HG02642 (cell line): ENCODE measurements around the gene HIBADH.
"Not testable (repeated sequence)": the region's sequence is repeated elsewhere in the genome, so short reads cannot be mapped to it uniquely, and the experiment has no call there.

Experiments
- ATAC-seq: cut with Tn5 transposase; IDR thresholded peaks from one replicate; pipeline ENCODE4 v1.9.1; 2021; ENCODE audit warnings: mild to moderate bottlenecking; ENCODE audit not compliant: unreplicated experiment, poor library complexity

The HIBADH gene

DNA sequence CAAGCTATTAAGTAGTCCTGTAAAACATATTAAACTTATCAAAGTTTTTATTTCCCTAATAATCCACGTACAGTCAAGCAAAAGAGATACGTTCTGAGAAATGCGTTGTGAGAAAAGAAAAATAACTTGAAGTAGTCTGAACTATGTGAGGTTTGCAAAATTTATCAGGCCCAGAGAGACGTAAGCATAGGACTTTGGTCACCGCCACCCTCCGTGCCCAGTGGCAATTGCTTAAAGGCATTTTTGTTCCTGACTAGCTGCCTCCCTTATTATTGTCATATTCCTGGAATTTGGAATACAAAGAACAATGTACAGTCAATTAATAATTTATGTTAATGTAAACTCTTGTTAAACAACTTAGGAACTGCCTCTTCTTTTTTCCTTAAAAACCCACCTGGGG, 22.8 kb downstream of the HIBADH start:
- no peak for ATAC-seq

DNA sequence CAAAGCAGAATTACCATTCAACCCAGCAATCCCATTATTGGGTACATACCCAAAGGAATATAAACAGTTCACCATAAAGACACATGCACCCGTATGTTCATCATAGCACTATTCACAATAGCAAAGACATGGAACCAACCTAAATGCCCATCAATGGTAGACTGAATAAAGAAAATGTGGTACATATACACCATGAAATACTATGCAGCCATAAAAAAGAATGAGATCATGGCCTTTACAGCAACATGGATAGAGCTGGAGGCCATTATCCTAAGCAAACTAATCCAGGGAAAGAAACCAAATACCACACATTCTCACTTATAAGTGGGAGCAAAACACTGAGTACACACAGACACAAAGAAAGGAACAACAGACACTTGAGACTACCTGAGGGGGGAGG, 23.6 kb downstream of the HIBADH start:
- not testable (repeated sequence) for ATAC-seq

DNA sequence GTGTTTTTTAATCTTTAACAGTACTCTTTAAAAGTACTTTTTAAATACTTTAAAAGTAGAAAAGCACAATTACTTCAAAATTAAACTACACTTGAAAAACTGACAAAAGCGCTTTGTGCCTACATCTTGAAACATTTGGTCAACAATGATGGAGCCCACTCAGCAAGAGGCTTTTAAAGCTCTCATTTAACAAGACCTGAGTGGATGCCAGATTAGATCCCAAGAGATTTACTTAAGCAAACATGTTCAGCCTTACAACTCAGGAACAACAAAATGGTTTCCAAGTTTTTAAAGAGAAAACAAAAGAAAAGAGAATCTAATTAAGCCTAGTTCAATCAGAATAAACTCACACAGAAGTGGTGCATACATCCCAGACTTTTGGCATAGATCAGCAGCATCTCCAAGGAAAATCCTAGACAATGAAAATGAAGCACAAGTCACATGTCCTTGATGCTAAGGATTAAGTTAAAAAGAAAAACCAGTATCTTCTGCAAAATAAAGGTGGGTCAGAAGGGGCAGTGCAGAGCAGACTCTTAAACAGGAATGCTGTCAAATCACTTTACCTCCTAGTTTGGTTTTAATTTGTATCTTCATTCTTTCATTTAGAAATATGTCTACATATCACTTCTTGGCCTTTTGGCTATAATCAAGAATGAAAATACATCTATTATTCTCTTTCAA, 26.2 kb downstream of the HIBADH start:
- no peak for ATAC-seq

DNA sequence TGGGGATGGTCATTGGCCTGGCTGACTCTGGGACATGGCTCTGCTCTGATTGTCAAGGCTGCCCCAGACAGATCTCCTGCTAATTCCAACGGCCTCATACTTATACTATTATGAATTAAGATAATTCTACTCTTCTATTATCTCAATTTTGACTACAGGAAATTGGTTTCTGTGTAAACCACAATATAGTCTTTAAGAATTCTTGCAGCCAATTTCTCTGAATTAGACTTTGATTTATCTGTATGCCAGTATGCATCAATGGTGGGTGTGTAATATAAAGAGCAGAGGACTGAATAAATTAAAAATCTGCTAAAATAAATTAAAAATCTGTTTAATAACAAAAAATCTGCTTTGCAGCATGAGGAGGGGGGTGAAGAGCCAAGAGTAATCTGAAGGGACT, 27.0 kb downstream of the HIBADH start:
- ATAC-seq = no peak

DNA sequence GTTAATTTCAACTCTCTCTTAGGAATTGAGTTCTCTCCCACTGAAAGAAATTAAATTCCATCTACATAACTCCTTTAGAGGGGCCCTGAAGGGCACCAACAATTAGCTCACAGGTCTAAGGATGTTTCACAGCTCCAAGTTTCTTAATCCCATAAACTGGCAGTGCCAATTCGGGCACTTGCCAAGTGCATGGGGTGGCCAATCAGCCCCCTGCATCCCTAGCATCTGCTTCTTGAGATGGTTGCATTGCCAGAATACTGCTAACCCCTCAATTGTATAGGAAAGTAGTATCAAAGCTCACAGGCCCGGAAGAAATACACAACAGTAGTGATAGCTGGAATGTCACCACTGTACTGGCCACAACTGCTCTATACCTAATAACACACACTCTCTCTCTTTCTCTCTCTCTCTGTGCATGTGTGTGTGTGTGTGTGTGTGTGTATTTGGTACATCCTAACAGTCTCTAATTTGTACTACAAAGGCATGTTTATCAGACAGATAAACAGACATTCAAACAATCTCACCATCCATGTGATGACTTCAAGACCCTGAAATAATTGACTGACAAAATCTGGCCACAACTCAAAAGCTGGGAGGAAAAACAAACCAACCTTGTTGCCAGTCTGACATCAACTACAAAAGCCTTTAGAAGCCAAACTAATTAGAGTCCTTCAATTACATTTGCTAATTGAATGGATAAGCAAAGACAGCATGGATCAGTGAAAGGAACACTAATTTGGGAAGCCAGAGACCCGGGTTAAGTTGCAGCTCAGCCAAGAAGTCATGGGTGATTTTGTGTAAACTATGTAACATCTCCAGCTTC, 27.8 kb downstream of the HIBADH start:
- no peak for ATAC-seq

DNA sequence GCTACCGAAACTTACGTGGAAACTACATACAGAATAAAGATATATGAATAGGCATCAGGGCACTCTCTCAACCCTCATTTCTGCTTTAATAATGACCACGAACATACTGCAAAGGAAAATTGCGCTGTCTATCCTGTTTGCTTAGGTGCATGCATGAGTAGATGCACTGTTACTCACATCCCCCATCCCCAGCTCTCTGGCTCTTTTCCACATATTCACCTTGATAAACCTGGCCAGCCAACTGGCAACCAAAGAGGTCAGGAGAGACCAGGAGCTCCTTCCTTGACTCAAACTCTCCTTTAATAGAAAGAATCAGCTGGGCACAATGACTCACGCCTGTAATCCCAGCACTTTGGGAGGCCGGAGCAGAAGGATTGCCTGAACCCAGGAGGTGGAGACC, 29.6 kb downstream of the HIBADH start:
- ATAC-seq = no peak

DNA sequence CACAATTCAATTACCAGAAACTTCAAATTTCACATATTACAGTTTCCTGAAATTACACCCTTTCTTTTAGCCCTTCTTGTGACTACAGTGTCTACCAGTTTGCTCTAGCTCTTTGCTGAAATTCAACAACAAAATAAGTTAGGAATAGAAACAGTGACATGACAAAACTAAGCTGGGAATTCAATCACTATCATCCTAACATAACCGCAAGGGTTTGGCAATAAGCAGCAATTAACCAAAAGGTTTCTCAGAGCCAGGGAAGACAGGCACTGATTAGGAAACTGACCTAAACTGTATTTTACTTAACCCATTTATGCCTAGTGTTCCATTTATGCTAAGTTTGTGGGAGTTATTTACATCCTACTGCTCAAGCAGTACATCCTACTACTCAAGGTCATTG, 31.3 kb downstream of the HIBADH start:
- ATAC-seq = no peak

DNA sequence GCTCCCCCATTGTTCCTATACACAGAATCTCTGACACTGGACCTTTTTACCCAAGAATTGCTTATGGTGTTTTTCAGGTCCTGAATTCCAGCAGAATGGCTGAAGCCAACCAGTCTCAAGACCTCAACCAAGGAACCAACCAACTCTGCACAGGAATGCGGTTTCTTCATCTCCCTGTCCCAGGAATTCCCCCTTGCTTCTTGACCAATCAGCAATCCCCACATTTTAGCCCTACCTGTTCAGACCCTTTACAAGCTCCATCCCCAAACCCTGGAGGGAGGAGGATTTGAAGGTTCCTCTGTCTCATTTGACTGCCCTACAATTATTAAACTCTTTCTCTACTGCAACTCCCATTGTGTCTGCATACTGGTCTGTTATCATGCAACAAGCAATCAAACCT, 35.5 kb downstream of the HIBADH start:
- ATAC-seq = no peak

DNA sequence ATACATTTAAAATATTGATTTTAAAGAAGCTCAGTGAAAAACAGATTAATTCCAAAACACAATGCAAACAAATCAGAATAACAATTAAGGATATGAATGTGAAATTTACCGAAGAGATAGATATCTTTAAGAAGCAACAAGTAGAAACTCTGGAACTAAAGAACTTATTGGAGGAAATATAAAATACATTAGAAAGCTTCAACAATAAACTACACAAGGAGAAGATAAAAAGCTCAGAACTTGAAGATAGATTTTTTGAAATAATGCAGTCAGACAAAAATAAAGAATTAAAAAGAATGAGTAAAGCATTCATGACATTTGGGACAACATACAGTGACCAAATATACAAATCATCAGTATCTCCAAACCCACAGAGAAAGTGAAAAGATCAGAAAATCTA, 43.2 kb downstream of the HIBADH start:
- no peak for ATAC-seq

DNA sequence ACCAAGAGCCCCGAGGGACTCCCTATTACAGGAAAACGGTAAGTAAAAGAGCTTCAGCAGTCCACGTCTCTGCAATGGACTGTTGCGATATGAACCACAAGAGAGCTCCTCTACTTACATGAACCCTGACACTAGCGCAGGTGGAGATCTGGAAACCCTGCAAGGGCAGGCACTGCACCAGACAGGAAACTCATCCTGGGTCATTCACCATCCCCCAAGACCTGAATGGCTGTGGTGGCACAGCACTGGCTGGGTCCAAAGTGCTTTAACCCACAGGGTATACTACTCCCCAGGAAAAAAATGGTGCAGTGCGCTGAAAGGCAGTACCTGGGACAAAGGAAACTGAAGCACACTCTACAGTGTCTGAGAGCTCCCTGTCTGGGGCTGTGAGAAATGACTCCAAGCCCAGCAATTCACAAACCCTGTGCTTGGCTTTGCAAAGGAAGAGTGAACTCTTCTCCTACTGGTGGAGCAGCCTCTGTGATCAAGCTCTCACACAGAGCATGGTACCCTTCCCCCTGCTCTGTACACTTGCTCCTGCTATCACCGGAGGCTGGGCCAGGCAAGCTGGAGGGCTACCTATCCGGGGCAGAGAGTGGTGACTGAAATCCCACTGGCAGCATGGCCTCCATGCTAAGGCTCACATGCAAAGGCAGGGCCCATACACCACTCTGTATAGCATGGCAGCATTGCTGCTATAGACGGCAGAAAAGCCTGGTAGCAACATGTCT, 44.9 kb downstream of the HIBADH start:
- ATAC-seq = no peak

DNA sequence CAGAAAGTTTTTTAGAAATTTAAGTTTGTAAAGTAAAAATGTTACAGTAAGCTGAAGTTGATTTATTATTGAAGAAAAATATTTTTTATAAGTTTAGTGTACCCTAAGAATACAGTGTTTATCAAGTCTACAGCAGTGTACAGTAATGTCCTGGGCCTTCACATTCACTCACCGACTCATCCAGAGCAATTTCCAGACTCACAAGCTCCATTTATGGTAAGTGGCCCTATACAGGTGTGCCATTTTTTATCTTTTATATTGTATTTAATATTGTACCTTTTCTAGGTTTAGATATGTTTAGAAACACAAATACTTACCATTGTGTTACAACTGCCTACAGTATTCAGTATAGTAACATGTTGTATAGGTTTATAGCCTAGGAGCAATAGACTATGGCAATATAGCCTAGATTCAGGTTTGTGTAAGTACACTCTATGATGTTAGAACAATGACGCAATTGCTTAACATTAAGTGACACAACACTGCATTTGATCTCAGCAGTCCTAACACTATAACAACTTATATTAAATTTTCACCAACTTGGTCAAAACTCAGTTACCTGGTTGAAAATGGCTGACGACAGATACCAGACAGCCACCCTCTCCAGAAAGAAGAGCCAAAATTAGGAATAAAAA, 45.7 kb downstream of the HIBADH start:
- ATAC-seq = no peak

DNA sequence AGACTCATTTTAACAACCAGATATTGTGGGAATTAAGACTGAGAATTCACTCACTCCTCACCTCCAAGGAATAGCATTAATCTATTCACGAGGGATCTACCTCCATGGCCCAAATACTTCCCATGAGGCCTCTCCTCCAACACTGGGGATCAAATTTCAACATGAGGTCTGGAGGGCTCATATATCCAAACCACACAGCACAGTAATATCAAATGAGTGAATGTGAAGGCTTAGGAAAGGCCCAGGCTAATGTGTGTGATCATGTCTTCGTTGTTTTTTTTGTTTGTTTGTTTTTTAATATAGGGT, 46.5 kb downstream of the HIBADH start:
- ATAC-seq = no peak

DNA sequence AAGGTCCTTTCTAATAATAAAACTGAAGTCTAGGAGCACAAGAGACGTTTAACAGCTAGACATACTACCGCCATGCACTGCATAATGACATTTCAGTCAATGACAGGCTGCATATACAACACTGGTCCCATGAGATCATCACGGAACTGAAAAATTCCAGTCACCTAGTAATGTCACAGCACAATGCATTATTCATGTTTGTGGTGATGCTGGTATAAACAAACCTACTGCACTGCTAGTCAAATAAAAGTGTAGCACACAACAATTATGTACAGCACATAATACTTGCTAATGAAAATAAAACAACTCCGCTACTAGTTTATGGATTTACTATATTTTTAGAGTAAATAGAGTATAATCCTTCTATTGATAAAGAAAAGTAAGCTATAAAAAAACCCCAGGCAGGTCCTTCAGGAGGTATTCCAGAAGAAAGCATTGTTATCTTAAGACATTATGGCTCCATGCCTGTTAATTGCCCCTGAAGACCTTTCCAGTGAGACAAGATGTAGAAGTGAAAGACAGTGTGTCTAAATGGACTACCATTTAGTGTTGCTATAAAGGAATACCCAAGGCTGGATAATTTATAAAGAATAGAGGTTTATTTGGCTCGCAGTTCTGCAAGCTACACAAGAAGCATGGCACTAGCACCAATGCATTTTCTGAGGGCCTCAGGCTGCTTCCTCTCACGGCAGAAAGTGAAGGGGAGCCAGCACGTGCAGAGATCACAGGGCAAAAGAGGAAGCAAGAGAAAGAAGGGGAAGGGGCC, 47.1 kb downstream of the HIBADH start:
- no peak for ATAC-seq

DNA sequence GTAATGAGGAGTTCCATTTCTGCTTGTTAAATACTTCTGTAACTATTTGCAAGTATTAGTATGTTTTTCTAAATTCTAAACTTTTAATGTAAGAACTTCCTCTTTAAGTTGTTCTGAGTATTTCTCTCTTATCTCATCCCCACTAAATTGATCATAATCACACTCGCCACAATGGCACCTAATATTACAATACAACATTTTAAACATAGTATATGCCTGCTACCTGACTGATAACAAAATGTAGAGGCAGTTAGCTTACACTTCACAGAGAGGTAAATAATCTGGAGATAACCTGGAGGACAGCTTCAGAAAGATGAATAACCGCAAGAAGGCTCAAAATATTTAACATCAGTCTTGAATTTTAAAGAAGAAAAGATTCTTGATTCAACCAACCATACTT, 48.6 kb downstream of the HIBADH start:
- ATAC-seq = no peak

DNA sequence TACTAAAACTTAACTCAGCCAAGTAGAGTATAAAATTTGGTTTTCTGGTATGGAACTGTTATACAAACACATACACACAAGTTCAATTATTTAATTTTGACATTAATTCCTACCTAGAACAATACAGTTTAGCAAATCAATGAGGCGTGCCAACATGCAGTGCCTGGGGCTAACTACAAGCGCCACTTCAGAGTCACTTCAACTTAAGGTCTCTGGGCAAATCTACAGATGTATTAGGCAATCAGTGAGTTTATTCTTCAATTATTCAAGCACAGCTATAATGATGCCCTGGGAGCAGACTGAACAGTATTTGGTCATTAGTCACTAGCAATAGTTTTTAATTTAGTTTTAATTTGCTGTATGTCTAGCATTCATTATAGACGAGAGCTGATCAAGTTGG, 51.6 kb downstream of the HIBADH start:
- no peak for ATAC-seq

DNA sequence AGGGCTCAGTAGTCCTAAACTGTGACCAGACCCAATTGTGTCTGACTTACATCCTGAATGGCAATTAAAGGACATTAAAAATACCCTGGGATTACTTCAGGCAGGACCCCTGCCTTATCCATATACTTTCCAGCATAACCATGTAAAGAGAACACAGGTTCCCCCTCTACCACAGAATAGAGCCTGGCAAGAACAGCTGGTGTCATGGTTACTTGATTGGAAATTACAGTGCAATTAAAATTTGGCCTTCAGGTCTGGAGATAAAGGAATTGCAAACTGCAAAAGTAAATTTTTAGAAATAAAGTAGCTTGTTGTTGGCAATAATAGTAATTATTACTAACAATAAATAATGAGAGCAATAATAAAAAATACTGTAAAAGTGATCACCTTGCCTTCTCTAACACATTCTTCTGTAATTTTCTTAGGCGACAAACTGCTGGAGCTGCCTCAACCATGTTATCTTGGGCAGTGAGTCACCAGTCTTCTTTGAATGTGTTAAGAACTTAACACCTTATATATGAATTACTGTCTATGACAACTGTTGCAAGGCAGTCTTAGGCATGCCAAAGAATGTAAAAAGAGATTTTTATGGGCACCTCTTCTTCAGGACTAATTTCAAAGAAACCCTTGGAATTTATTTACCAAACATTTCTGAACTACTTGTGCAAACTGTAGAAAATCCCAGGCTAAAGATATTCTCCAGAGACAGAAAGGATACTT, 53.7 kb downstream of the HIBADH start:
- ATAC-seq = no peak

DNA sequence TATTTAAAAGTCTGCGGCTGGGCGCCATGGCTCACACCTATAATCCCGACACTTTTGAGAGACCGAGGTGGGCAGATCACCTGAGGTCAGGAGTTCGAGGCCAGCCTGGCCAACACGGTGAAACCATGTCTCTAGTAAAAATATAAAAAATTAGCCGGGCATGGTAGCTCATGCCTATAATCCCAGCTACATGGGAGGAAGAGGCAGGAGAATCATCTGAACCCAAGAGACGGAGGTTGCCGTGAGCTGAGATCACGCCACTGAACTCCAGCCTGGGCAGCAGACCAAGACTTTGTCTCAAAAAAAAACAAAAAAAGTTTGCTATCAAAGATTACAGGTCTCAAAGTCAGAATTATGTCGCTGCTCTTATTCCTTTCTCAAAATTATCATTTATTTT, 55.5 kb downstream of the HIBADH start:
- no peak for ATAC-seq

DNA sequence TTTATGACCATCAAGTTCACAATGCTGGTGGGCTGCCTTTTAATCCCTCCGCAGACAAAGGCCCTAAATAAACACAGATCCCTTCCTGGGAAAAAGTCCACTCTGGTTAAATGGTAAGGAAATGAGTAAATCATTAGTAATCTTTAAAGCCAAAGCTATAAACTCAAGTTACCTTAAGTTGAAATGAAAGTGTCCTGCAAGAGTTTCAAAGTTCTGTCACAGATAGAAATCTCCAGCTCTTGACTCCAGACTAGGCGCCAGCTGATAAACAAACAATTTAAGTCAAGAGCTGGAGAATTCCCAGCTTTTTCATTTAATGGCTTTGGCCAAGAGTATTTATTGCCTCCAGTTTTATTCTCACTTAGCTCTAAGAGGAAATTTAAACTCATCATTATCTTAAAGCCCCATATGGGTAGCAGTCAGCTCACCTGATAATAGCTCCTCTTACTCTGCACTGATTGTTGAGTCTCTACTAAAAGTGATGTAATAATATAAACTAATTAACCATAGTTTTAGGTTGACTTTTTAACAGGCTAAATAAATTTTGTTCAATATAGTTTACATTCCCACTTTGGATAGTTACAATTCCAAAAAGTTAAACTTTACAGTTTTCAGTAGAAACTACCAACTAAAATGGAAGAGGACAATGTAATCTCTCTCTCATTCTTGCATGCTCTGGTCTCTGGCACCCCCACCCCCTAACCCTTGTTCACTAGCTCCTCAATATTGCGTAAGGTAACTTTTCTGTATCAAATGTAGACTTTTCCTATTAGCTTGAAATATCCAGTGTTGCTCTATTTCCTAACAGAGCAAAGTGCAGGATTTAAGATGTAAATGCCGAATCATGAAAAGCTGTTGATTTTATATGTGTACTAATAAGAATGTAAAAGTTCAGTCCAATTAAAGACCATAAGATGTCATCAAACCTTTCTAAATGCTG, 56.1 kb downstream of the HIBADH start:
- no peak for ATAC-seq
